PC-9 (cell line): Measurements from ENCODE around the gene PPP1R3G.

Experiments
- EZH2 ChIP-seq: fragments of 200-600 bp; sonication (generic); IDR thresholded peaks from 2 replicates; pipeline ENCODE4 v1.8.0; 2017; ENCODE audit warnings: antibody characterized with exemption, low read depth
- TF ChIP-seq, protein P1 (sequence below): fragments of 200-600 bp; sonication (generic); conservative IDR thresholded peaks from 2 replicates; pipeline ENCODE4 v1.6.1; 2017; ENCODE audit warnings: mixed run types, antibody characterized with exemption, mild to moderate bottlenecking, moderate library complexity

DNA sequence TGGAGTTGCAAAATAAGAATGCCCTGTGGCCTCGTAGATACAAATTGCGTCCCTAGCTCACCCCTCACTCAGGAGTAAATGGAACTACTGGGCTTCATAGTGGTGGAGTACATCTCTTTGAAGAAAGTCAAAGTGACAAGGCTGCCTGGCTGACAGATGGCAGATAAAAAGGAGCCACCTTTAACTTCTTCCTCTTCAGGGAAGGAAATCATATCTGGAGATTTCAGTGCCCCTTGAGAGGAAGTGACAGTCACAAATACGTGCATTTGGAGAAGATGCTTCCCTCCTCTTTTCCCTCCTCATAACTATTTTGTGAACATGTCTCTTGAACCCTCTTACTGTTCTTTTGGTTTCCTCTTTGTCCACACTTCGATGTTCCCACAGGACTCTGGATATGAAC, 43.2 kb downstream of the PPP1R3G start:
- TF ChIP-seq, protein P1, sequence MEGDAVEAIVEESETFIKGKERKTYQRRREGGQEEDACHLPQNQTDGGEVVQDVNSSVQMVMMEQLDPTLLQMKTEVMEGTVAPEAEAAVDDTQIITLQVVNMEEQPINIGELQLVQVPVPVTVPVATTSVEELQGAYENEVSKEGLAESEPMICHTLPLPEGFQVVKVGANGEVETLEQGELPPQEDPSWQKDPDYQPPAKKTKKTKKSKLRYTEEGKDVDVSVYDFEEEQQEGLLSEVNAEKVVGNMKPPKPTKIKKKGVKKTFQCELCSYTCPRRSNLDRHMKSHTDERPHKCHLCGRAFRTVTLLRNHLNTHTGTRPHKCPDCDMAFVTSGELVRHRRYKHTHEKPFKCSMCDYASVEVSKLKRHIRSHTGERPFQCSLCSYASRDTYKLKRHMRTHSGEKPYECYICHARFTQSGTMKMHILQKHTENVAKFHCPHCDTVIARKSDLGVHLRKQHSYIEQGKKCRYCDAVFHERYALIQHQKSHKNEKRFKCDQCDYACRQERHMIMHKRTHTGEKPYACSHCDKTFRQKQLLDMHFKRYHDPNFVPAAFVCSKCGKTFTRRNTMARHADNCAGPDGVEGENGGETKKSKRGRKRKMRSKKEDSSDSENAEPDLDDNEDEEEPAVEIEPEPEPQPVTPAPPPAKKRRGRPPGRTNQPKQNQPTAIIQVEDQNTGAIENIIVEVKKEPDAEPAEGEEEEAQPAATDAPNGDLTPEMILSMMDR: no peak
- TF ChIP-seq EZH2: no peak
